CD8-positive, alpha-beta memory T cell (primary cell): Measurements from ENCODE around the gene AIP. TPM values are rescaled to one million over a fixed set of nuclear protein-coding genes. Genes with fewer than 3 reads are reported as not detected.

Source experiments
- CTCF ChIA-PET: fragments of 350-600 bp; sonication (Branson Sonifier 250); formaldehyde crosslinking; loops from one replicate; lab custom pipeline; 2021; ENCODE audit warnings: antibody characterized with exemption; lab: Charles Lee
- POLR2A ChIA-PET: fragments of 350-600 bp; sonication (Branson Sonifier 250); formaldehyde crosslinking; loops from one replicate; lab custom pipeline; 2021; ENCODE audit warnings: antibody characterized with exemption; lab: Charles Lee
- DNase-seq, 5 donors: peaks; one replicate each; pipeline versions ENCODE4 v3.0.0 to v3.0.0-alpha.2; 2020 to 2022; ENCODE audit warnings: mixed read lengths in 1 of 5
- H3K27ac ChIP-seq: one replicate; pipeline ENCODE4 v1.7.0; 2013; ENCODE audit warnings: low read depth, mild to moderate bottlenecking, low read length, moderate library complexity
- H3K27me3 ChIP-seq: 2 replicates; pipeline ENCODE4 v1.7.0; 2013; ENCODE audit warnings: low read length, mild to moderate bottlenecking; ENCODE audit not compliant: insufficient read depth, poor library complexity, severe bottlenecking
- H3K36me3 ChIP-seq: 2 replicates; pipeline ENCODE4 v1.7.0; 2013; ENCODE audit warnings: mild to moderate bottlenecking, low read length, moderate library complexity; ENCODE audit not compliant: insufficient read depth
- H3K4me1 ChIP-seq: 2 replicates; pipeline ENCODE4 v1.7.0; 2013; ENCODE audit warnings: mild to moderate bottlenecking, low read length, moderate library complexity; ENCODE audit not compliant: insufficient read depth
- H3K4me3 ChIP-seq: 2 replicates; pipeline ENCODE4 v1.7.0; 2013; ENCODE audit warnings: mild to moderate bottlenecking, low read length
- H3K9me3 ChIP-seq: 2 replicates; pipeline ENCODE4 v1.7.0; 2013; ENCODE audit warnings: mild to moderate bottlenecking, low read length
- H3K27ac Mint-ChIP-seq, 8 donors: one replicate each; pipeline ENCODE4 v1.8.0; 2020 to 2021; ENCODE audit warnings: mixed read lengths in 8 of 8, mild to moderate bottlenecking in 6 of 8, inconsistent platforms in 3 of 8, moderate library complexity in 3 of 8
- H3K27me3 Mint-ChIP-seq, 2 donors: one replicate each; pipeline ENCODE4 v1.8.0; 2020 to 2021; ENCODE audit warnings: mixed read lengths in 2 of 2, mild to moderate bottlenecking in 1 of 2, moderate library complexity in 1 of 2
- H3K36me3 Mint-ChIP-seq, 3 donors: one replicate each; pipeline ENCODE4 v1.8.0; 2020 to 2021; ENCODE audit warnings: mixed read lengths in 3 of 3, inconsistent platforms in 1 of 3, mild to moderate bottlenecking in 1 of 3
- H3K4me1 Mint-ChIP-seq, 3 donors: one replicate each; pipeline ENCODE4 v1.8.0; 2020 to 2021; ENCODE audit warnings: mixed read lengths in 3 of 3, inconsistent platforms in 1 of 3, mild to moderate bottlenecking in 1 of 3
- H3K4me3 Mint-ChIP-seq, 7 donors: one replicate each; pipeline ENCODE4 v1.8.0; 2020 to 2021; ENCODE audit warnings: mixed read lengths in 7 of 7, mild to moderate bottlenecking in 6 of 7, moderate library complexity in 4 of 7, inconsistent platforms in 2 of 7
- H3K9me3 Mint-ChIP-seq, 5 donors: one replicate each; pipeline ENCODE4 v1.8.0; 2020 to 2022; ENCODE audit warnings: mixed read lengths in 5 of 5, mild to moderate bottlenecking in 3 of 5, moderate library complexity in 2 of 5, inconsistent platforms in 1 of 5
- polyA plus RNA-seq: library from polyadenylated mRNA; unstranded; fragments of 300-500 nt; fragmentation: Illumina TruSeq; gene quantifications from one replicate; pipeline ENCODE4 v1.2.3, GENCODE V29; 2021
- total RNA-seq, 2 experiments: library from RNA; stranded (reverse); gene quantifications; one replicate each; pipeline ENCODE4 v1.2.3, GENCODE V29; 2021

AIP gene
- total and polyA plus RNA-seq, 3 experiments from 2014 or later = 160 to 210 (median 171) TPM

- Histone ChIP-seq H3K4me1 (no peaks in the 10 kb centered on the region), H3K9me3 (no peaks in the 10 kb centered on the region), H3K36me3 (no peaks in the 10 kb centered on the region), H3K27ac (no peak overlapping the region), H3K27me3 (no peaks in the 10 kb centered on the region), H3K4me3 (no peak overlapping the region)
- ChIA-PET POLR2A (interaction anchor here (0.6 to 1.6 kb wide), 3 partner anchors 12 to 49 kb away, joined by 3 to 10 read pairs (median 5); no protein-coding TSS in a partner anchor), CTCF (interaction anchor here (1.6 kb wide), 1 partner anchor 104 kb away, joined by 4 read pairs; no protein-coding TSS in a partner anchor)
- Mint-ChIP-seq H3K27ac (no peak overlapping the region), H3K27me3 (peaks cover 0 to 3% of the 10 kb centered on the region in 2 donors), H3K36me3 (no peaks in the 10 kb centered on the region), H3K9me3 (no peaks in the 10 kb centered on the region), H3K4me3 (no peak overlapping the region), H3K4me1 (peaks cover 3 to 8% (median 4%) of the 10 kb centered on the region in 3 donors)
- DNase-seq = no peak
Observed at GRCh38 chr11:67456068-67456705, 26.6 kb upstream of the AIP start.

GRCh38 chr11:67457453-67457852 is 25.4 kb upstream of the AIP start:
- CTCF ChIA-PET = interaction anchor here (1.6 kb wide), 1 partner anchor 106 kb away, joined by 4 read pairs; no protein-coding TSS in a partner anchor
- H3K27ac ChIP-seq = no peak overlapping the region
- no peaks in the 10 kb centered on the region for H3K4me1 ChIP-seq
- no peaks in the 10 kb centered on the region for H3K9me3 ChIP-seq
- H3K4me3 ChIP-seq = no peak overlapping the region
- no peaks in the 10 kb centered on the region for H3K27me3 ChIP-seq
- no peaks in the 10 kb centered on the region for H3K9me3 Mint-ChIP-seq
- no peaks in the 10 kb centered on the region for H3K36me3 ChIP-seq
- H3K4me3 Mint-ChIP-seq = peak overlapping the region in 1 of 7 donors; percentile 20
- H3K27me3 Mint-ChIP-seq = peaks cover 0 to 3% of the 10 kb centered on the region in 2 donors
- H3K27ac Mint-ChIP-seq = no peak overlapping the region
- peaks cover 3 to 5% (median 4%) of the 10 kb centered on the region in 3 donors for H3K4me1 Mint-ChIP-seq
- DNase-seq = no peak
- POLR2A ChIA-PET = no interaction called here
- no peaks in the 10 kb centered on the region for H3K36me3 Mint-ChIP-seq

- POLR2A ChIA-PET = interaction anchor here (0.6 to 3.9 kb wide), 3 partner anchors 12 to 530 kb away, joined by 5 to 26 read pairs (median 6); partner anchors contain the start of gene PTPRCAP
- CTCF ChIA-PET = interaction anchor here (1.4 kb wide), 1 partner anchor 10 kb away, joined by 3 read pairs; no protein-coding TSS in a partner anchor
- Histone ChIP-seq H3K36me3 (no peaks in the 10 kb centered on the region), H3K27me3 (no peaks in the 10 kb centered on the region), H3K4me1 (no peaks in the 10 kb centered on the region), H3K9me3 (no peaks in the 10 kb centered on the region), H3K27ac (no peak overlapping the region), H3K4me3 (no peak overlapping the region)
- Mint-ChIP-seq H3K27ac (no peak overlapping the region), H3K9me3 (no peaks in the 10 kb centered on the region), H3K4me1 (peaks cover 4 to 8% (median 5%) of the 10 kb centered on the region in 3 donors), H3K27me3 (peaks cover 0 to 3% of the 10 kb centered on the region in 2 donors), H3K4me3 (no peak overlapping the region), H3K36me3 (no peaks in the 10 kb centered on the region)
- no peak for DNase-seq
Observed at GRCh38 chr11:67458266-67458665, 24.6 kb upstream of the AIP start.

DNA sequence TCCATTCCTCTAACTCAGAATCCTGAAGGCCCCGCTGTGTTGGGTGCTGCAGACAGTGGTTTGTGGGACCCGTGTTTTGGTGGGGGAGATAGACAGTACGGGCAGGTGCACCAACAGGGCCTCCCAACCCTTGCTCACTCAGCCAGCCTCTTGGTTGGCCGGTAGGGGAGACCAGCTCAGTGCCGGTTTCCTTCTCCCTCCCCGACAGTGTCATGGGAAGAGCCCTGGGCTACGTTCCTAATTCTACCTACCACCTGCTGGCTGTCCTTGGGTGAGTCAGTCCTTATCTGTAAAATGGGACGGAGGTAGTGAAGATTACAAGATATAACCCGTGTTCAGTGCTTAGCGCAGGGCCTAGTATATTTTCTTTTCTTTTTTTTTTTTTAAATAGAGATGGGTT is 19.6 kb upstream of the AIP start:
- Histone ChIP-seq H3K27ac (no peak overlapping the region), H3K9me3 (no peaks in the 10 kb centered on the region), H3K4me1 (peaks cover 35% of the 10 kb centered on the region), H3K27me3 (no peaks in the 10 kb centered on the region), H3K4me3 (no peak overlapping the region), H3K36me3 (no peaks in the 10 kb centered on the region)
- POLR2A ChIA-PET = interaction anchor here (1.0 kb wide), 1 partner anchor 26 kb away, joined by 4 read pairs; the partner anchor contains the start of gene PTPRCAP
- H3K36me3 Mint-ChIP-seq = peaks cover 0 to 8% (median 0%) of the 10 kb centered on the region in 3 donors
- H3K9me3 Mint-ChIP-seq = no peaks in the 10 kb centered on the region
- no peak for DNase-seq
- peak overlapping the region in 5 of 7 donors; percentile 9 to 38 (median 29) for H3K4me3 Mint-ChIP-seq
- H3K27me3 Mint-ChIP-seq = no peaks in the 10 kb centered on the region
- CTCF ChIA-PET = no interaction called here
- H3K4me1 Mint-ChIP-seq = peaks cover 15 to 44% (median 29%) of the 10 kb centered on the region in 3 donors
- H3K27ac Mint-ChIP-seq = peak overlapping the region in 4 of 8 donors; percentile 5 to 92 (median 46)

DNA sequence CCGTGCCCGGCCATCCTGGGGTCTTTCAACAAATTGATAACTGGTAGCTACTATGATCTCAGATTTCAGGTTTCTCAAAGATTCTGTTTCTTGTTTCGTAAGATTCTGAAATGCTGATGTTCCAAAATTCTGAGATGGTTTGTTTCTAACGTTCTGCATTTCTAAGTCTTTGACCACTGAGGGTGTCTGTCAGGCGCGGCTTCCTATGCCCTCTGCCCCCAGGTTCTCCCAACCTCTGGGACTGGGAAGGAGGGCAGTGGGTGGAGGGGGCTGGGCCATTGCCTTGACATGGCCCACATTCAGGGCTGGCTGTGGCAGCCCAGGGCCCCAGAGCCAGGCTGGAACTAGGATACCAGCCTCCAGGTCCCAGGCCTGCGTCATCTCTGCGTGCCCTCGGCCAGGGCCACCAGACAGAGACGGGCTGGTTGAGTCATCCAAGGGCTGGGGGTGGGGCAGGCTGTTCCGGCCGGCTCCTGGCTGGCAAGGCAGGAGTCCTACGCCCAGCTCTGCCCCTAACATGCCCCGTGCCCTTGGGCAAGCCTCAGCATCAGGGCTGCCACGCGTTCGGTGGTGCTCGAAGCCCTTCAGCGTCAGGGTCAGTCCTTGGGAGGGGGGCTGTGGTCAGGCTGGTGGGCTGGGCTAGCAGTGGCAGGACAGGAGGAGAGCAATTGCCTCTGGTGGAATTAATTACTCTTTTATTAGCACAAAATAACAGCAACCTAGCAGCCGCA is 19.0 kb upstream of the AIP start:
- Mint-ChIP-seq H3K27me3 (no peaks in the 10 kb centered on the region), H3K27ac (peak overlapping the region; percentile 78 to 94 (median 92)), H3K4me1 (peaks cover 15 to 49% (median 32%) of the 10 kb centered on the region in 3 donors), H3K9me3 (no peaks in the 10 kb centered on the region), H3K4me3 (peak overlapping the region in 5 of 7 donors; percentile 84 to 95 (median 88)), H3K36me3 (peaks cover 0 to 11% (median 0%) of the 10 kb centered on the region in 3 donors)
- no peak for DNase-seq
- H3K9me3 ChIP-seq = no peaks in the 10 kb centered on the region
- ChIA-PET CTCF (interaction anchor here (1.9 kb wide), 1 partner anchor 175 kb away, joined by 4 read pairs; the partner anchor contains the start of gene ANKRD13D), POLR2A (no interaction called here)
- no peaks in the 10 kb centered on the region for H3K36me3 ChIP-seq
- no peaks in the 10 kb centered on the region for H3K27me3 ChIP-seq
- peak overlapping the region; percentile 58 for H3K4me3 ChIP-seq
- peaks cover 39% of the 10 kb centered on the region for H3K4me1 ChIP-seq
- H3K27ac ChIP-seq = peak overlapping the region; percentile 78

DNA sequence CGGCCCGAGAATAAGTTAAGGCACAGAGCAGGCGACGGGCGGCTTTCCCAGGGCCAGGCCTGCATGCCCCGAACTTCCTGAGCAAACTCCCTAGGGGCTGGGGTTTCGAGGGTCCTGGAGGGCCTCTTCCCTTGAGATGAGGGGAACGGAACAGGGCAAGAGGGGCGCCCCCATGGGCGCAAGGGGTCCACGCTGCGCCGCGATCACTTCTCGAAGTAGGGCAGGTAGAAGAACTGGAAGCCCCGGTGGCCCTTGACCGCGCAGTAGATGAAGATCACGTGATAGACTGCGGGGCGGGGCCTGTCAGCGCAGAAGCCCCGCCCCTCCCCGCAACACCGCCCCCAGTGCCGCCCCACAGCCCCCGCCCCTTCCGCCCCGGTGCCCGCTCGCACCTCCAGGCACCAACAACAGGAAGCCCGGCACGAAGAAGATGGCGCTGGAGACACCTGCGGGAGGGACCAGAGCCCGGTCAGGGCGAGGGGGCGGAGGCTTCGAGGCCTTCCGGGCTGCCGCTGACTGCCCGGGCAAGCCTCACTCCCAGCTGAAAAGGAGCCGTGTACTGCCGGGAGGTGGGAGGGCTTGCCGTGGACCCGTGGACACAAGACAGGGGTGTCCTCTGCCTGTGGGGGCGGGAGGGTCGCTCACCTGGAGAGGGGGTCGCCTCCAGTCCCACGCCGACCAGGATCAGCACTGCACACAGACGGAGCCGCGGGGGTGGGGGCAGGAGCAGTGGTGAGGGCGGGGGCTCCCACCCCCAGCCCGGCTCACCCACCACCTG is 18.2 kb upstream of the AIP start:
- H3K36me3 ChIP-seq = no peaks in the 10 kb centered on the region
- Mint-ChIP-seq H3K4me1 (peaks cover 15 to 53% (median 36%) of the 10 kb centered on the region in 3 donors), H3K4me3 (peak overlapping the region; percentile 82 to 95 (median 86)), H3K9me3 (no peaks in the 10 kb centered on the region), H3K36me3 (peaks cover 0 to 11% (median 0%) of the 10 kb centered on the region in 3 donors), H3K27ac (peak overlapping the region; percentile 78 to 97 (median 92)), H3K27me3 (no peaks in the 10 kb centered on the region)
- H3K27ac ChIP-seq = peak overlapping the region; percentile 79
- H3K9me3 ChIP-seq = no peaks in the 10 kb centered on the region
- DNase-seq = peak; percentile 90 to 96 (median 90)
- peaks cover 39% of the 10 kb centered on the region for H3K4me1 ChIP-seq
- H3K27me3 ChIP-seq = no peaks in the 10 kb centered on the region
- POLR2A ChIA-PET = interaction anchor here (0.6 to 1.8 kb wide), 10 partner anchors 20 to 225 kb away, joined by 3 to 17 read pairs (median 3); partner anchors contain the start of genes PPP1CA, PTPRCAP, RAD9A and RPS6KB2
- H3K4me3 ChIP-seq = peak overlapping the region; percentile 58
- CTCF ChIA-PET = interaction anchor here (1.4 to 2.0 kb wide), 5 partner anchors 28 to 176 kb away, joined by 3 to 10 read pairs (median 5); partner anchors contain the start of genes ANKRD13D, PPP1CA and PTPRCAP

- peaks cover 39% of the 10 kb centered on the region for H3K4me1 ChIP-seq
- peak overlapping the region; percentile 57 for H3K4me3 ChIP-seq
- H3K27me3 ChIP-seq = no peaks in the 10 kb centered on the region
- peaks cover 0 to 11% (median 0%) of the 10 kb centered on the region in 3 donors for H3K36me3 Mint-ChIP-seq
- H3K27ac ChIP-seq = peak overlapping the region; percentile 79
- H3K9me3 Mint-ChIP-seq = no peaks in the 10 kb centered on the region
- no peaks in the 10 kb centered on the region for H3K36me3 ChIP-seq
- peak overlapping the region; percentile 82 to 95 (median 86) for H3K4me3 Mint-ChIP-seq
- ChIA-PET POLR2A (interaction anchor here (0.6 to 1.8 kb wide), 10 partner anchors 19 to 225 kb away, joined by 3 to 17 read pairs (median 3); partner anchors contain the start of genes PPP1CA, PTPRCAP, RAD9A and RPS6KB2), CTCF (interaction anchor here (1.0 to 2.0 kb wide), 6 partner anchors 28 to 177 kb away, joined by 3 to 10 read pairs (median 5); partner anchors contain the start of genes ANKRD13D, PPP1CA and PTPRCAP)
- no peaks in the 10 kb centered on the region for H3K27me3 Mint-ChIP-seq
- DNase-seq = no peak
- H3K4me1 Mint-ChIP-seq = peaks cover 11 to 48% (median 32%) of the 10 kb centered on the region in 3 donors
- H3K9me3 ChIP-seq = no peaks in the 10 kb centered on the region
- peak overlapping the region; percentile 78 to 97 (median 92) for H3K27ac Mint-ChIP-seq
Observed at GRCh38 chr11:67465189-67465510, 17.7 kb upstream of the AIP start.
